Psoas muscle (tissue), 8 donors: Measurements from ENCODE around the gene MYCBP2. TPM values are rescaled to one million over a fixed set of nuclear protein-coding genes. Genes with fewer than 3 reads are reported as not detected.

Source experiments
- ATAC-seq, 4 donors: fragments of 200-7000 bp; cut with Tn5 transposase; one replicate each; pipeline ENCODE4 v1.9.1; 2020; ENCODE audit warnings: moderate library complexity in 3 of 4, mild to moderate bottlenecking in 2 of 4
- DNase-seq, 2 donors: peaks; one replicate each; pipeline ENCODE4 v3.0.0-alpha.2; 2020
- H3K27ac ChIP-seq: fragments of 200-600 bp; one replicate; pipeline ENCODE4 v1.8.0; 2022
- H3K27me3 ChIP-seq, 3 donors: fragments of 200-600 bp in 1 of 3; one replicate each; pipeline versions ENCODE4 v1.6.1 to v1.8.0; 2013 to 2022; ENCODE audit warnings: low read length in 2 of 3, mild to moderate bottlenecking in 2 of 3, moderate library complexity in 1 of 3; ENCODE audit not compliant: insufficient read depth in 3 of 3
- H3K36me3 ChIP-seq, 2 donors: fragments of 200-600 bp in 1 of 2; one replicate each; pipeline versions ENCODE4 v1.6.1 to v1.8.0; 2013 to 2022; ENCODE audit warnings: low read depth in 1 of 2, mild to moderate bottlenecking in 1 of 2, moderate library complexity in 1 of 2; ENCODE audit not compliant: insufficient read depth in 1 of 2
- H3K4me1 ChIP-seq: fragments of 200-600 bp; one replicate; pipeline ENCODE4 v1.8.0; 2022
- H3K4me3 ChIP-seq: fragments of 200-600 bp; one replicate; pipeline ENCODE4 v1.8.0; 2022; ENCODE audit warnings: mild to moderate bottlenecking
- H3K9me3 ChIP-seq: fragments of 200-600 bp; one replicate; pipeline ENCODE4 v1.8.0; 2022
- WGBS, 3 donors: extraction: QIAGEN DNeasy Blood & Tissue Kit; methylation state at CpG; one replicate each; pipeline versions ENCODE4 v1.1.6 to v1.1.7; 2013; 5-methylcytosine and 5-hydroxymethylcytosine counted together
- intact Hi-C, 2 donors: fragments of 100-400 bp; cut with DNase I; formaldehyde crosslinking; loops; one replicate each; pipeline versions ENCODE4 v1.11.0 to v1.14.2; 2022
- polyA plus RNA-seq, 3 donors: library from polyadenylated mRNA; stranded (reverse); fragments of 200-250 nt; gene quantifications; one replicate each; pipeline ENCODE4 v1.2.3, GENCODE V29; 2013
- total RNA-seq, 4 donors: library from RNA; stranded (reverse); fragmentation: NEBNext Ultra II Directional in 2 of 4; extraction: Animal tissue kit (Norgen Biotek cat#: 25700) in 2 of 4; gene quantifications; one replicate each; pipeline versions ENCODE4 v1.2.1 to v1.2.4, GENCODE V29; 2021 to 2023
- TF ChIP-seq, protein P1 (sequence below): fragments of 200-600 bp; IDR thresholded peaks from one replicate; pipeline ENCODE4 v1.8.0; 2022; ENCODE audit warnings: antibody characterized with exemption
- donor health status: healthy with polysubstance abuse.
- donor health status: DM: no; HTN: no; CAD: no; lungs with moderate emphysema.
- donor health status: Bipolar disorder and iron deficiency.
- donor health status: healthy.
- donor health status: DM: yes; HTN: yes; CAD: no.
- donor health status: DM: no; HTN: no; CAD: no.
- donor health status: DM: no; HTN: no; CAD: no.
- donor health status: DM: yes; HTN: yes; CAD: no.

The MYCBP2 gene
- total and polyA plus RNA-seq, 7 donors, result 10.8 to 49.5 (median 35.5) TPM

DNA sequence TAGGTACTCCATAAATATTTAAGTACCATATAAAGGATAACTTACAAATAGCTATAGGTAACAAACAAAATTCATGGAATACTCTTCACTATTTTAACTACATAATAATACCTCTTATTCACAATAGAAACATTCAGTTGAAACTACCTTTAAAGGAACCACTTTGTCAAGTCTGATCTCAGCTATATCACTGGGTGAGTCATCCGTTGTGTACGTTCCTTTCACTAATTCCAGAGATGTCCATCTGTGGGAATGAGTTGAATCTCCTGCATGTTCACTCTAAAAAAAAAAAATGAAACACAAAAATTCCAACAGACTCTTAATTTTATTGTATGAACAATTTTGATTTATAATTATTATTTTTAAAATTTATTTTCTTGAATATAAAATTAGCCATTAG lies 150.5 kb downstream of the MYCBP2 start:
- TF ChIP-seq, protein P1, sequence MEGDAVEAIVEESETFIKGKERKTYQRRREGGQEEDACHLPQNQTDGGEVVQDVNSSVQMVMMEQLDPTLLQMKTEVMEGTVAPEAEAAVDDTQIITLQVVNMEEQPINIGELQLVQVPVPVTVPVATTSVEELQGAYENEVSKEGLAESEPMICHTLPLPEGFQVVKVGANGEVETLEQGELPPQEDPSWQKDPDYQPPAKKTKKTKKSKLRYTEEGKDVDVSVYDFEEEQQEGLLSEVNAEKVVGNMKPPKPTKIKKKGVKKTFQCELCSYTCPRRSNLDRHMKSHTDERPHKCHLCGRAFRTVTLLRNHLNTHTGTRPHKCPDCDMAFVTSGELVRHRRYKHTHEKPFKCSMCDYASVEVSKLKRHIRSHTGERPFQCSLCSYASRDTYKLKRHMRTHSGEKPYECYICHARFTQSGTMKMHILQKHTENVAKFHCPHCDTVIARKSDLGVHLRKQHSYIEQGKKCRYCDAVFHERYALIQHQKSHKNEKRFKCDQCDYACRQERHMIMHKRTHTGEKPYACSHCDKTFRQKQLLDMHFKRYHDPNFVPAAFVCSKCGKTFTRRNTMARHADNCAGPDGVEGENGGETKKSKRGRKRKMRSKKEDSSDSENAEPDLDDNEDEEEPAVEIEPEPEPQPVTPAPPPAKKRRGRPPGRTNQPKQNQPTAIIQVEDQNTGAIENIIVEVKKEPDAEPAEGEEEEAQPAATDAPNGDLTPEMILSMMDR, result no peak
- 94 to 97% (median 95%) methylated on average over 2 of the region's 2 CpGs for WGBS, 3 donors
- no peak overlapping the region for H3K27ac ChIP-seq
- no peak for DNase-seq
- H3K9me3 ChIP-seq, result no peaks in the 10 kb centered on the region
- no peaks in the 10 kb centered on the region for H3K4me1 ChIP-seq
- no peaks in the 10 kb centered on the region for H3K27me3 ChIP-seq
- H3K36me3 ChIP-seq, result peaks cover 9 to 96% of the 10 kb centered on the region in 2 donors
- intact Hi-C loops, result no loop called here
- H3K4me3 ChIP-seq, result no peak overlapping the region
- no peak for ATAC-seq

DNA sequence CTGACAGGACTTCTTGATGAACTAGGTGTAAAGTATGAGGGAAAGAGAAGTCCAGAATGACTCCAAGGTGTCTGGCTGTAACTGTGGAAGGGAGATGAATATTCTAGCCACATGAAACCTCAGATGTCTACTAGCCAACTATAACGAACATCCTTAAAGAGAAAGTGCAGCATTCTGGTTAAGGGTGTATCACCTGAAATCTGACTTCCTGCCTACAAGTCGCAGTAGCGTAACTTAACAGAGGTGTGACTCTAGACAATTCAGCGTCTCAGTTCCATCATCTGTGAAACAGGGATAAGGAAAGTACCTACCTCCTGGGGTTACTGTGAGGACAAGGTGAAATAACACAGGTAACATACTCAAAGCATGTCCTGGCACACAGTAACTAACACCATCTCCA lies 154.2 kb downstream of the MYCBP2 start:
- no peak overlapping the region for H3K27ac ChIP-seq
- H3K27me3 ChIP-seq, result no peaks in the 10 kb centered on the region
- TF ChIP-seq, protein P1, result no peak
- H3K4me1 ChIP-seq, result no peaks in the 10 kb centered on the region
- ATAC-seq (no peak), DNase-seq (no peak)
- H3K4me3 ChIP-seq, result no peak overlapping the region
- 89 to 96% (median 89%) methylated on average over 4 of the region's 4 CpGs for WGBS, 3 donors
- intact Hi-C loops, result no loop called here
- H3K36me3 ChIP-seq, result peaks cover 7 to 96% of the 10 kb centered on the region in 2 donors
- no peaks in the 10 kb centered on the region for H3K9me3 ChIP-seq

DNA sequence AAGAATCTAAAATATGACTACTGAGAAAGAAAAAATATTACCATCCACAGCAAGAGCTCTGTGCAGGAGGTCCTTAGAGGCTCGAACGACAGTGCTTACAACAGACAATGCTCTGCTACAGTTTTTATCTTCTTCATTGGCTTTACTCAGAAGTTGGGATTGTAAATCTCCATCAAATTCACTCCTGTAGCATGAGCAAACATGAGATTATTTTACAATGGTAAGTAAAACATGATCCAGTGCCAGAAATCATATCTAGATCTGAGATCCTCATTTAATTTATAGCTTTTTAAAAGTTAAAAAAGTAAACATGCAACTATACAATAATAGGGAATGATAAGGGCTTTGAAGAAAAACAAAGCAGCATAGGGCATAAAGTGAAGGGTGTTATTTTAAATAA lies 155.4 kb downstream of the MYCBP2 start:
- H3K36me3 ChIP-seq, result peaks cover 7 to 93% of the 10 kb centered on the region in 2 donors
- no peak overlapping the region for H3K27ac ChIP-seq
- TF ChIP-seq, protein P1, result no peak
- H3K4me1 ChIP-seq, result no peaks in the 10 kb centered on the region
- H3K27me3 ChIP-seq, result no peaks in the 10 kb centered on the region
- no peaks in the 10 kb centered on the region for H3K9me3 ChIP-seq
- no peak for DNase-seq
- no peak for ATAC-seq
- intact Hi-C loops, result no loop called here
- WGBS, 3 donors, result 94 to 97% (median 96%) methylated on average over 2 of the region's 2 CpGs
- no peak overlapping the region for H3K4me3 ChIP-seq

DNA sequence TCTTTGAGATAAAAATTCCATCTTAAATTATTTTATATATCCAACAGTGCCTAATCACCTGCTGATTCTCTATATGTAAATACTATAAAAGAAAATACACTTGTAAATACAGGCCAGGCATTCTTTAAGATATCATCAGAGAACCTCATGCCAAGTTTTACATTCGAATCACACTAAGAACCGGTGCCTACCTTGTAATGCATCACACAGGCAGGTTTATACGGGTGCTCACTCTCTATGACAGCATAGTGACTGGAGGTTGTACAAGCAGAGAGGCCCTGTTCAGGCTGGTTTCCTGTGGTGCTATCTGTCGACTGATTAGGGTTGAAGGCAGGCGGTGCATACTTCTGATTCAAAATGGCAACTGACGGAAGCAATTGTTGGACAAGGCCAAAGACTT lies 158.7 kb downstream of the MYCBP2 start:
- Histone ChIP-seq H3K9me3 (no peaks in the 10 kb centered on the region), H3K36me3 (peaks cover 12 to 95% of the 10 kb centered on the region in 2 donors), H3K27me3 (no peaks in the 10 kb centered on the region), H3K27ac (no peak overlapping the region), H3K4me1 (no peaks in the 10 kb centered on the region), H3K4me3 (no peak overlapping the region)
- intact Hi-C loops, result loop anchor here in 1 of 2 donors (10.0 kb wide), 1 partner anchor 93 kb away; no protein-coding TSS in a partner anchor
- TF ChIP-seq, protein P1, result no peak
- 94 to 96% (median 94%) methylated on average over 6 of the region's 6 CpGs for WGBS, 3 donors
- DNase-seq (no peak), ATAC-seq (no peak)

DNA sequence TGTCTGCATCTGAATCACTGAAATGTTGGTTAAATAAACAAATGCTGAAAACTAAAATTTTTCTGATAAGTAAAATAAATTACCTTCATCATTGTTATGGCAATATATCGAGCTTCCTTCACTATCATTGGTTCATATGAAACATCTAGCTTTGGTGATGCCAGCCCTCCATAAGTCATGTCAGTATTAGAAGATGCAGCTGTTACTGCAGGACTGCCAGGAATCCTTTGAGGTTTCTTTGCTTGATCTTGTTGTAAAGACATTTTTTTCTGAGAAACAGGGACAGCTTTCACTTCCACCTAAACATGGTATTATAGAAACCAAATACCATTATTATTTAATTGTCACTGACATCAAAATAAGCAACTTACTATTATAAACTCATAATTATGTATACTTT lies 176.2 kb downstream of the MYCBP2 start:
- TF ChIP-seq, protein P1, result no peak
- H3K27ac ChIP-seq, result no peak overlapping the region

More for the DNA sequence above, 176.2 kb downstream of the MYCBP2 start:
- DNase-seq (no peak), ATAC-seq (no peak)
- WGBS, 3 donors, result 60 to 71% (median 67%) methylated on average over 1 of the region's 1 CpG
- no peaks in the 10 kb centered on the region for H3K27me3 ChIP-seq
- peaks cover 4% of the 10 kb centered on the region for H3K4me1 ChIP-seq
- no peak overlapping the region for H3K4me3 ChIP-seq
- H3K36me3 ChIP-seq, result peaks cover 6 to 51% of the 10 kb centered on the region in 2 donors
- no peaks in the 10 kb centered on the region for H3K9me3 ChIP-seq
- intact Hi-C loops, result no loop called here
